Progenitor cell of endocrine pancreas (in vitro differentiated cells): Measurements from ENCODE around the gene FAIM2. TPM values are rescaled to one million over a fixed set of nuclear protein-coding genes. Genes with fewer than 3 reads are reported as not detected.

Experiments used
- DNase-seq: peaks from one replicate; pipeline ENCODE4 v3.0.0; 2021; ENCODE audit warnings: low spot score; ENCODE audit not compliant: unreplicated experiment
- H3K27ac Mint-ChIP-seq: 2 replicates; pipeline ENCODE4 v1.8.0; 2021; ENCODE audit warnings: mild to moderate bottlenecking, moderate library complexity, mixed read lengths
- H3K27me3 Mint-ChIP-seq: 2 replicates; pipeline ENCODE4 v1.8.0; 2021; ENCODE audit warnings: mixed read lengths
- H3K36me3 Mint-ChIP-seq: 2 replicates; pipeline ENCODE4 v1.8.0; 2022; ENCODE audit warnings: mixed read lengths; ENCODE audit not compliant: insufficient read depth
- H3K4me1 Mint-ChIP-seq: 2 replicates; pipeline ENCODE4 v1.8.0; 2021; ENCODE audit warnings: low read depth, mixed read lengths
- H3K4me3 Mint-ChIP-seq: 2 replicates; pipeline ENCODE4 v1.8.0; 2021; ENCODE audit warnings: low read depth, mild to moderate bottlenecking, moderate library complexity, mixed read lengths
- H3K9me3 Mint-ChIP-seq: 2 replicates; pipeline ENCODE4 v1.8.0; 2021; ENCODE audit warnings: low read depth, mixed read lengths
- CTCF ChIP-seq: fragments of 200-600 bp; sonication (generic); IDR thresholded peaks from one replicate; pipeline ENCODE4 v1.5.0; 2021; ENCODE audit warnings: antibody characterized with exemption, mild to moderate bottlenecking; ENCODE audit not compliant: unreplicated experiment
- total RNA-seq: library from RNA; stranded (reverse); gene quantifications from 2 replicates; pipeline ENCODE4 v1.2.1, GENCODE V29; 2021

The FAIM2 gene
- total RNA-seq, 1 donor from 2014 or later = not detected

GRCh38 chr12:49853671-49854070 lies 50.0 kb downstream of the FAIM2 start:
- H3K4me3 Mint-ChIP-seq = no peak overlapping the region
- no peak for DNase-seq
- H3K27me3 Mint-ChIP-seq = peaks cover 40% of the 10 kb centered on the region
- no peaks in the 10 kb centered on the region for H3K4me1 Mint-ChIP-seq
- no peaks in the 10 kb centered on the region for H3K36me3 Mint-ChIP-seq
- no peaks in the 10 kb centered on the region for H3K9me3 Mint-ChIP-seq
- H3K27ac Mint-ChIP-seq = no peak overlapping the region
- no peak for TF ChIP-seq CTCF

- Mint-ChIP-seq H3K36me3 (no peaks in the 10 kb centered on the region), H3K4me3 (no peak overlapping the region), H3K9me3 (no peaks in the 10 kb centered on the region), H3K4me1 (peaks cover 6% of the 10 kb centered on the region), H3K27ac (no peak overlapping the region), H3K27me3 (peaks cover 51% of the 10 kb centered on the region)
- no peak for DNase-seq
- TF ChIP-seq CTCF = no peak
Measured at GRCh38 chr12:49847161-49847560, 56.5 kb downstream of the FAIM2 start.

- H3K4me3 Mint-ChIP-seq = no peak overlapping the region
- no peak for DNase-seq
- no peaks in the 10 kb centered on the region for H3K9me3 Mint-ChIP-seq
- peaks cover 42% of the 10 kb centered on the region for H3K27me3 Mint-ChIP-seq
- H3K36me3 Mint-ChIP-seq = no peaks in the 10 kb centered on the region
- no peak overlapping the region for H3K27ac Mint-ChIP-seq
- TF ChIP-seq CTCF = no peak
- peaks cover 13% of the 10 kb centered on the region for H3K4me1 Mint-ChIP-seq
Measured at GRCh38 chr12:49846032-49846431, 57.7 kb downstream of the FAIM2 start.

- Mint-ChIP-seq H3K9me3 (no peaks in the 10 kb centered on the region), H3K4me3 (peak overlapping the region; percentile 81), H3K27ac (no peak overlapping the region), H3K4me1 (peaks cover 13% of the 10 kb centered on the region), H3K27me3 (peaks cover 32% of the 10 kb centered on the region), H3K36me3 (no peaks in the 10 kb centered on the region)
- no peak for TF ChIP-seq CTCF
- no peak for DNase-seq
Measured at GRCh38 chr12:49843876-49844437, 59.7 kb downstream of the FAIM2 start.

- Mint-ChIP-seq H3K4me1 (peaks cover 13% of the 10 kb centered on the region), H3K9me3 (no peaks in the 10 kb centered on the region), H3K27me3 (peaks cover 26% of the 10 kb centered on the region), H3K36me3 (no peaks in the 10 kb centered on the region), H3K4me3 (peak overlapping the region; percentile 81), H3K27ac (peak overlapping the region; percentile 96)
- no peak for DNase-seq
- TF ChIP-seq CTCF = no peak
Measured at GRCh38 chr12:49843411-49843810, 60.3 kb downstream of the FAIM2 start.
